ENCODE results near the gene SORCS2.
"Not testable (repeated sequence)": the region's sequence is repeated elsewhere in the genome, so short reads cannot be mapped to it uniquely, and the experiment has no call there.

Gene SORCS2

DNA sequence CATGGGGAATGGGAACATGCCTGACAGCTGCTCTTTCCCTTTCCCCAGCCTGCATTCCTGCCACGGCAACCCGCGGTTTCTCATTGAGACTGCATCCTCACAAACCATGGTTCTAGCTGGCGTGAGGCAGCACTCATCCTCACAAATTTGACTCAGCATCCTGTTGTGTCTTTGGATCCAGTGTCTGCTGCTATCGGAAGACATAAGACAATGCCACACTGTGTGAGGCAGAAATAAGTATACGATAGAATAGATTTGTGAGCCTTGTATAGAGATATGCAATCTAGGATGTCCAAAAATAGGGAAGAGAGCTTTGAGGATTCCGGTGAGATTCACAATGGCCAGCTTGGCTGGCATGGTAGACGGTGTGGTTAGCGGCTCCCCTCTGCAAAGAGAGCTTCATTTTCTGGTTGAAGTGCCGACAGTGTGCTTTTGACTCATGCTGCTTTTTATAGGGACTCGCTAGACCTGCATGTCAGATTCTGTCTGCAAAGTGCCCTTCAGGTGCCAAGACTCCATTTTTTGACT lies 403.7 kb downstream of the SORCS2 start:
- no peak for DNase-seq (ENCODE audit: extremely low read depth, low read depth)

DNA sequence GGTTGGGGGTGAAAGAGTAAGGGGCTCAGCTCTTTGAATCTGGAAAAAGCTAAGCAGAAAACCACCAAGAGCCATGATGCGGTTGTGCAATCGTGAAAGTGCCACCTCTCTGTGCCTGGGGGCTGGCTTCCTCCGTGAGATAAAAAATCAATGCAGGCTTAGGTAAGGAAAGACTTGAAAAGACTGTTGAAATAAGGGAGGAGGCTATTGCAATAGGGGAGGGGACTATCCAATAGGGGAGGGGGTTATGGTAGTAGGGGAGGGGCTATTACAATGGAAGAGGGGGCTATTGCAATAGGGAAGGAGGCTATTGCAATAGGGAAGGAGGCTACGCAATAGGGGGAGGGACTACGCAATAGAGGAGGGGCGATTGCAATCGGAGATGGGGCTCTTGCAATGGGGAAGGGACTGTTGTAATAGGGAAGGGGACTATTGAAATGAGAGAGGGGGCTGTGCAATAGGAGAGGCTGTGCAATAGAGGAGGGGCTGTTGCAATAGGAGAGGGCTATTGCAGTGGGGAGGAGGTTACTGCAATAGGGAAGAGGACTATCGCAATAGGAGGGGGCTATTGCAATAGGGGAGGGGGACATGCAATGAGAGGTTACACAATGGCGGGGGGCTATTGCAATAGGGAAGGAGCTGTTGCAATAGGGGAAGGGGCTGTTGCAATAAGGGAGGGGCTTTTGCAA lies 404.7 kb downstream of the SORCS2 start:
- TF ChIP-seq, protein P1, sequence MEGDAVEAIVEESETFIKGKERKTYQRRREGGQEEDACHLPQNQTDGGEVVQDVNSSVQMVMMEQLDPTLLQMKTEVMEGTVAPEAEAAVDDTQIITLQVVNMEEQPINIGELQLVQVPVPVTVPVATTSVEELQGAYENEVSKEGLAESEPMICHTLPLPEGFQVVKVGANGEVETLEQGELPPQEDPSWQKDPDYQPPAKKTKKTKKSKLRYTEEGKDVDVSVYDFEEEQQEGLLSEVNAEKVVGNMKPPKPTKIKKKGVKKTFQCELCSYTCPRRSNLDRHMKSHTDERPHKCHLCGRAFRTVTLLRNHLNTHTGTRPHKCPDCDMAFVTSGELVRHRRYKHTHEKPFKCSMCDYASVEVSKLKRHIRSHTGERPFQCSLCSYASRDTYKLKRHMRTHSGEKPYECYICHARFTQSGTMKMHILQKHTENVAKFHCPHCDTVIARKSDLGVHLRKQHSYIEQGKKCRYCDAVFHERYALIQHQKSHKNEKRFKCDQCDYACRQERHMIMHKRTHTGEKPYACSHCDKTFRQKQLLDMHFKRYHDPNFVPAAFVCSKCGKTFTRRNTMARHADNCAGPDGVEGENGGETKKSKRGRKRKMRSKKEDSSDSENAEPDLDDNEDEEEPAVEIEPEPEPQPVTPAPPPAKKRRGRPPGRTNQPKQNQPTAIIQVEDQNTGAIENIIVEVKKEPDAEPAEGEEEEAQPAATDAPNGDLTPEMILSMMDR (IDR thresholded peaks at IDR 0.05; ENCODE audit: low read depth, low read length): no peak
- no peak for DNase-seq (ENCODE audit: extremely low read depth, low read depth)

More for the DNA sequence above, 403.7 kb downstream of the SORCS2 start:
- TF ChIP-seq, protein P1 (IDR thresholded peaks at IDR 0.05; ENCODE audit: low read depth, low read length): no peak

DNA sequence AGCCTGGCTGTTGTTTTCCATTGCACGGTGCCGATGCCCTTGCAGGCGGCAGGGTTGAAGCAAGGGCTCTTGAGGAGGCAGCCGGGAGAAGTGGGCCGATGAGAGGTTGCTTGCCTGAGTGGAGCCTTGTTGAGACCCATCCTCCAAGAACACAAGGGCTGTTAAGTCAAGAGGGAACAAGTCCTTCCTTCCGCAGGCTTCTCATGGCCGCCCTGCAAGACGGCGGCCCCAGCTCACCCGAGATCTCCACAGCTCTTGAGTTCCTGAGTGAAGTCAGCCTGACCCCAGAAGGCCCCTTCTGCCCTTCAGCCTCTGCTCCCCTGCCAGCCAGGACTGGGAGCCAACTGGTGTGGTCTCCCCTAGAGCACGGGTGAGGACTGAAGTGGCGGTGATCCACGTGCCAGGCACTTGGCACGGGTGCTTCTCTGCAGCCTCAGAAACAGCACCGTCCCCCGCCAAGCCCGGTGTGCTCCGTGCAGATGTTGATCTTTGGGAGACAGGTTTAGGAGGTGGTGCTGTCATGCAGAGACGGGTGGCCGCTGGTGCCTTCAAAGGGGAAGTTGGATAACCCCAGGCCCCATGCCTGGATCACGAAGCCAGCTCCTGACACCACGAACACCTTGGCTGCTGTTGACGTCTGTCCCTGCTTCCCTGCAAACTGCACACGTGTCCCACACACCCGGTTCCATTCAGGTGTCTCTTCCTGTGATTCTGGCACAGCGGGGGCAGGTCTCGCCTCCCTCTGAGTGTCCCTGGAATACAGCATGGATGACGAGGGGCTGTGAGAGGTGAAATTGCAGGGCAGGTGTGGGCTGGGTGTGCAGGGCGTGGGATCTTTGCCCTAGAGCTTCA lies 406.8 kb downstream of the SORCS2 start:
- DNase-seq (ENCODE audit: extremely low read depth, low read depth): no peak
- TF ChIP-seq, protein P1 (IDR thresholded peaks at IDR 0.05; ENCODE audit: low read depth, low read length): no peak

DNA sequence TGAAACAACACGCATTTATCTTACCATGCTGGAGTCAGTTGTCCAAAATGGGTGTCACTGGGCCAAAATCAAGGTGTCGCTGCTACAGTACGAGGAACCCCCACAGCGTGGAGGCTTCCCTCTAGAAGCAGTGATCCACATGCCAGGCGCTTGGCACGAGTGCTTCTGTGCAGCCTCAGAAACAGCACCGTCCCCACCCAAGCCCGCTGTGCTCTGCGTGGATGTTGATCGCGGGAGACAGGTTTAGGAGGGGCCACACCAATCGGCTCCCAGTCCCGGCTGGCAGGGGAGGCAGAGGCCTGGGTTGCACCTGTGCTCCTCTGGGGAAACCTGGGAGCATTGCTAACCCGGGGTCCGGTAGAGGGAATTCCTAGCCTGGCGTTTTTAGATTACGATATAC lies 407.9 kb downstream of the SORCS2 start:
- TF ChIP-seq, protein P1 (IDR thresholded peaks at IDR 0.05; ENCODE audit: low read depth, low read length): no peak
- DNase-seq (ENCODE audit: extremely low read depth, low read depth): no peak

DNA sequence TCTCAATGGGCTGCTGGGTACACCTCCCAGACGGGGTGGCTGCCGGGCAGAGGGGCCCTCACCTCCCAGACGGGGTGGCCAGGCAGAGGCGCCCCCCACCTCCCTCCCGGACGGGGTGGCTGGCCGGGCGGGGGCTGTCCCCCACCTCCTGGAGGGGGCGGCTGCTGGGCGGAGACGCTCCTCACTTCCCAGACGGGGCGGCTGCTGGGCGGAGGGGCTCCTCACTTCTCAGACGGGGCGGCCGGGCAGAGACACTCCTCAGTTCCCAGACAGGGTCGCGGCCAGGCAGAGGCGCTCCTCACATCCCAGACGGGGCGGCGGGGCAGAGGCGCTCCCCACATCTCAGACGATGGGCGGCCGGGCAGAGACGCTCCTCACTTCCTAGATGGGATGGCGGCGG lies 409.8 kb downstream of the SORCS2 start:
- not testable (repeated sequence) for DNase-seq (ENCODE audit: extremely low read depth, low read depth)

DNA sequence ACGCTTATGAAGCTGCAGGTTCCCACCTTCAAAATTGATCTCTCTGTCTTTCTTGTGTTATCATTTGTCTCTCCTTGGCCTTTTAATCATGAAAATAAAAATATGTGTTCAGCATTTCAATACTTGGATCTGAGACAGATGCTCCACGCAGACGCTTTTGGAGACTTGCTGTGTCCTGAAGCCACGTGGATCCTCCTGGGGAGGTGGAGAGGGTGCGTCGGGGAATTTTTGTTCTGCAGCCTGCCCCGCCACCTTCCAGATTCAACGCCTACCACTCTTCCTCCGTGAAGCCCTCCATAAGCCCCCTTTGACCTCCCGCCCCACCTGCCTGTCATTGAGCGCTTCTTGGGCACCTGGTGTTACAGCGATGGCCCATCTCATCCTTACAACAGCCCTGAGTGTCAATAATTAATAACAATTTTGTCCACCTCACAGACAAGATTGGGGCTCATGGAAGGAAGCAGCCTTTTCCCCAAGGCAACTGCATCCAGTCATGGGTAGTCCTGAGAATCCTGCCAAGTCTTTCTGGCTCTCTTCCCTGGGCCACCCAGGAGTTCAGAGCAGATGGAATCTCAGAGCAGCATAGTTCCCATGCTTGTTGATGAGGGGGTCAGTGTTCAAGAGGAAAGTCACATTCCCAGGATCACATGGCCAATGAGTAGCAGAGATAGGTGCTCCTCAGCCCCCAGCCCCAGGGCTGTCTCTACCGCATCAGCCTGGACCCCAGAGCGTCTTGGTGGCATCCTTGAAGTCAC lies 415.0 kb downstream of the SORCS2 start:
- TF ChIP-seq, protein P1 (IDR thresholded peaks at IDR 0.05; ENCODE audit: low read depth, low read length): no peak
- no peak for DNase-seq (ENCODE audit: extremely low read depth, low read depth)

DNA sequence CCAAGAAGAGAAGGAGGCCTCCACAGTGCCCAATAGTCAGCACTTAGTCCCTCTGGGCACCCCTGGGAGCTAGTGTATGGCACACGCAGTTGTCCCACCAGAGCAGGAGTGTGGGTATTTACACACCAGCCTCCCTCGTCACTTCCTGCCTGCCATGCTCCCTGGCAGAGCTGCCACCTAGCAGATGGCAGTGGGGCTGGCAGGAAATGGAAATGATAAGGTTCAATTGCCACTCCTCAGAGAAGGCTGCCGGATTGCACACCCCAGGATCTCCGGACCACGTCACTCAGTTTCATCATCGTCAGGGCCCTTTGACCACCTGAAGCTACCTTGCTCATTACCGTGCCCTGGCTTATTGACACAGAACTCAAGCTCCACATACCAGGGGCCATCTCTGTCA lies 415.7 kb downstream of the SORCS2 start:
- TF ChIP-seq, protein P1 (IDR thresholded peaks at IDR 0.05; ENCODE audit: low read depth, low read length): no peak
- no peak for DNase-seq (ENCODE audit: extremely low read depth, low read depth)

Measured in AG09319 (cell line).